C4-2B (cell line): ENCODE measurements around the gene HADH.

Source experiments
- ZFX ChIP-seq: fragments of 450-650 bp; IDR thresholded peaks from 2 replicates; pipeline ENCODE4 v1.6.1; 2017
- TF ChIP-seq, protein P1 (sequence below): fragments of 450-650 bp; conservative IDR thresholded peaks from 2 replicates; pipeline ENCODE4 v1.5.1; 2017; ENCODE audit warnings: mild to moderate bottlenecking

- TF ChIP-seq, protein P1, sequence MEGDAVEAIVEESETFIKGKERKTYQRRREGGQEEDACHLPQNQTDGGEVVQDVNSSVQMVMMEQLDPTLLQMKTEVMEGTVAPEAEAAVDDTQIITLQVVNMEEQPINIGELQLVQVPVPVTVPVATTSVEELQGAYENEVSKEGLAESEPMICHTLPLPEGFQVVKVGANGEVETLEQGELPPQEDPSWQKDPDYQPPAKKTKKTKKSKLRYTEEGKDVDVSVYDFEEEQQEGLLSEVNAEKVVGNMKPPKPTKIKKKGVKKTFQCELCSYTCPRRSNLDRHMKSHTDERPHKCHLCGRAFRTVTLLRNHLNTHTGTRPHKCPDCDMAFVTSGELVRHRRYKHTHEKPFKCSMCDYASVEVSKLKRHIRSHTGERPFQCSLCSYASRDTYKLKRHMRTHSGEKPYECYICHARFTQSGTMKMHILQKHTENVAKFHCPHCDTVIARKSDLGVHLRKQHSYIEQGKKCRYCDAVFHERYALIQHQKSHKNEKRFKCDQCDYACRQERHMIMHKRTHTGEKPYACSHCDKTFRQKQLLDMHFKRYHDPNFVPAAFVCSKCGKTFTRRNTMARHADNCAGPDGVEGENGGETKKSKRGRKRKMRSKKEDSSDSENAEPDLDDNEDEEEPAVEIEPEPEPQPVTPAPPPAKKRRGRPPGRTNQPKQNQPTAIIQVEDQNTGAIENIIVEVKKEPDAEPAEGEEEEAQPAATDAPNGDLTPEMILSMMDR = no peak
- TF ChIP-seq ZFX = no peak
These were observed 11.6 kb upstream of the HADH start for GRCh38 chr4:107977966-107978705.
